ENCODE data around the gene LY86. TPM values are rescaled to one million over a fixed set of nuclear protein-coding genes. Genes with fewer than 3 reads are reported as not detected.

Gene LY86
- total RNA-seq, 6 donors from 2014 or later: 2.1 to 21.9 (median 9.5) TPM

DNA sequence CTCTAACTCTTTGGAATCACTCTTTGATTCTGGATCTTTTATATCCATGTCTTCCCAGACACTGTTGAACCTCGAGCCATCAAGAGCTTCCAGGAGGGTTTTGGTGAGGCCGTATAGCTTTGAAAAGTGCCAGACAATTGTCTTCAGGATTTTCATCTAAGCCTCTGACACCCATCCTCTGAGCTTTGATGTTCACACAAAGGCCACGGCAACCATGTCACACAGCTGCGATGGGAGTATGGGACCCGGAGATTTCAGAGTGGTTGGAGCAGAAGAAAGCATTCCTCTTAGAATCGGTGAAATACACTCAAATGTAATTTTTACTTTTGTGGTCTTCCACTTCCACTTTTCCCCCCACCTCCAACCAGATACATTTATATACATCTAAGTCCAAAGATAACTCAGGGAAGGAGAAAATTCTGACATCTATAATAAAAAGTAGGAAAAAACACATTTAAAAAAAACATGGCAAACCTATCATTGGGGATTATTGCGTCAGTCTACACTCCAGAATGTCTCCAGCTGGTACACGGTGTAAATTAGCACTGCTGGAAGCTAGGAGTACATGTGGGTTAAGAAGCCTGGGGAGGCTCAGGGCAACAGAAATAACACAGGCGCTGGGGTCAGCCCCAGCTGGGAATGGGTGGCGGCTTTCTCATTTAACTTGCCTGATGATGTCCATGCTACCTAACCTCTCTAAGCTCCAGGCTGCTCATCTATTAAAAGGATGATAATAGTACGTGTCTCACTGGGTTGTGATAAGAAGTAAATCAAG, 92.7 kb downstream of the LY86 start:
- ATAC-seq (ENCODE audit: low FRiP score in 2 of 2): no peak
- Histone ChIP-seq H3K4me3 (no peak overlapping the region), H3K27ac (no peak overlapping the region), H3K27me3 (no peaks in the 10 kb centered on the region), H3K9me3 (no peaks in the 10 kb centered on the region), H3K4me1 (peaks cover 26 to 50% (median 36%) of the 10 kb centered on the region in 4 donors), H3K36me3 (no peaks in the 10 kb centered on the region)
- 85 to 91% methylated on average over 11 of the region's 11 CpGs for WGBS, 2 donors
- TF ChIP-seq POLR2A (IDR thresholded peaks at IDR 0.05): no peak
- TF ChIP-seq, protein P1, sequence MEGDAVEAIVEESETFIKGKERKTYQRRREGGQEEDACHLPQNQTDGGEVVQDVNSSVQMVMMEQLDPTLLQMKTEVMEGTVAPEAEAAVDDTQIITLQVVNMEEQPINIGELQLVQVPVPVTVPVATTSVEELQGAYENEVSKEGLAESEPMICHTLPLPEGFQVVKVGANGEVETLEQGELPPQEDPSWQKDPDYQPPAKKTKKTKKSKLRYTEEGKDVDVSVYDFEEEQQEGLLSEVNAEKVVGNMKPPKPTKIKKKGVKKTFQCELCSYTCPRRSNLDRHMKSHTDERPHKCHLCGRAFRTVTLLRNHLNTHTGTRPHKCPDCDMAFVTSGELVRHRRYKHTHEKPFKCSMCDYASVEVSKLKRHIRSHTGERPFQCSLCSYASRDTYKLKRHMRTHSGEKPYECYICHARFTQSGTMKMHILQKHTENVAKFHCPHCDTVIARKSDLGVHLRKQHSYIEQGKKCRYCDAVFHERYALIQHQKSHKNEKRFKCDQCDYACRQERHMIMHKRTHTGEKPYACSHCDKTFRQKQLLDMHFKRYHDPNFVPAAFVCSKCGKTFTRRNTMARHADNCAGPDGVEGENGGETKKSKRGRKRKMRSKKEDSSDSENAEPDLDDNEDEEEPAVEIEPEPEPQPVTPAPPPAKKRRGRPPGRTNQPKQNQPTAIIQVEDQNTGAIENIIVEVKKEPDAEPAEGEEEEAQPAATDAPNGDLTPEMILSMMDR (IDR thresholded peaks at IDR 0.05): no peak
- no peak for TF ChIP-seq EP300 (IDR thresholded peaks at IDR 0.05)
- DNase-seq: no peak

- TF ChIP-seq POLR2AphosphoS5 (IDR thresholded peaks at IDR 0.05) (no peak), EP300 (IDR thresholded peaks at IDR 0.05) (peak in 2 of 4 donors; percentile 7 to 48)
- DNase-seq: no peak
- Histone ChIP-seq H3K4me3 (no peak overlapping the region), H3K36me3 (no peaks in the 10 kb centered on the region), H3K27ac (peak overlapping the region in 3 of 4 donors; percentile 13 to 55 (median 22)), H3K9me3 (no peaks in the 10 kb centered on the region), H3K4me1 (peaks cover 23 to 51% (median 37%) of the 10 kb centered on the region in 4 donors), H3K27me3 (no peaks in the 10 kb centered on the region)
- ATAC-seq (ENCODE audit: low FRiP score in 2 of 2): no peak
- WGBS, 2 donors: 39 to 64% methylated on average over 3 of the region's 3 CpGs
Observed at GRCh38 chr6:6682225-6682624, 93.7 kb downstream of the LY86 start.

DNA sequence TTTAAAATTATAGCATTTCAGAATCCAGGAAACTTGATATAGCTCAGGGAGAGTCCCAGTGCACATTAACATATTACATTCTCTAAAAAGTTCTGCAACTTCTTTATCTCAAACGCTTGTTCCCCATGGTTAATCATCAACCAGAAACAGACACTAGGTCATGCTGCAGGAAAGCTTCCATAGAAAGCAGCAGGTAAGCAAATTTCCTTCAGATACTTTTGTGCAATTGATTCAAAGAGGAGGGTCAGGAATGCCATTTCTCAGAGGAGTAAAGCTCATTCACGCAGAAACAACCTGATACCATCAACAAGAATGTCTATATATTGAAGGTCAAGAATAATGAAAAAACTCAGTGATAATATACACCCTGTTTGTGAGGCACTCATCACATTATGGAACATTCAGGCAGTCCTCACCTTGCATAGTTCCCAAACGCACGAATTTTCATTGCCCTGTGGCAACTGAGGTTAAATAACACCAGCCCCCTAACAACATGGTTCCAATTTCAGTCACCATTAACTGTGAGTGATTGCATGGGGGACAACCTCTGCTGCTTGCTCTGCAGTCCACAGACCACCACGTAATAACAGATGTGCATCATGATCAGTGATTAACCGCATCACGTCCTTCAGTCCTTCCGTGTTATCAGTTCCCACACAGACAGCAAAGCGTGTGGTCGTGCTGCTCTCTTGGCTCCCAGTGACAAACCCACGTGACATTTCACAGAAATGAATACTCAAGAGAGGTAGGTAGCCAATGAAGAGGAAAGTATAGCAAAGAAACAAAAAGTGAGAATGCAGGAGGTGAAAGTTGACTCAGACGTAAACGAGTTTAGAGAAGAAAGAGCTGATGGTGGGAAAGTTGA, 95.7 kb downstream of the LY86 start:
- Histone ChIP-seq H3K4me3 (no peak overlapping the region), H3K27me3 (no peaks in the 10 kb centered on the region), H3K27ac (no peak overlapping the region), H3K9me3 (no peaks in the 10 kb centered on the region), H3K4me1 (peaks cover 33 to 50% (median 40%) of the 10 kb centered on the region in 4 donors), H3K36me3 (no peaks in the 10 kb centered on the region)
- no peak for ATAC-seq (ENCODE audit: low FRiP score in 2 of 2)
- no peak for DNase-seq
- TF ChIP-seq EP300 (IDR thresholded peaks at IDR 0.05) (no peak), POLR2A (IDR thresholded peaks at IDR 0.05) (no peak)
- TF ChIP-seq, protein P1 (IDR thresholded peaks at IDR 0.05): no peak
- 64 to 65% methylated on average over 13 of the region's 13 CpGs for WGBS, 2 donors

GRCh38 chr6:6685249-6686040, 96.9 kb downstream of the LY86 start:
- Histone ChIP-seq H3K9me3 (no peaks in the 10 kb centered on the region), H3K36me3 (no peaks in the 10 kb centered on the region), H3K27me3 (no peaks in the 10 kb centered on the region), H3K4me3 (no peak overlapping the region), H3K27ac (no peak overlapping the region), H3K4me1 (peaks cover 36 to 57% (median 46%) of the 10 kb centered on the region in 4 donors)
- ATAC-seq (ENCODE audit: low FRiP score in 2 of 2) (no peak), DNase-seq (no peak)
- 81 to 82% methylated on average over 12 of the region's 12 CpGs for WGBS, 2 donors
- TF ChIP-seq POLR2AphosphoS5 (IDR thresholded peaks at IDR 0.05) (no peak), POLR2A (IDR thresholded peaks at IDR 0.05) (no peak), EP300 (IDR thresholded peaks at IDR 0.05) (no peak)
- TF ChIP-seq, protein P1 (IDR thresholded peaks at IDR 0.05): no peak

GRCh38 chr6:6686176-6686575, 97.7 kb downstream of the LY86 start:
- 87 to 91% methylated on average over 7 of the region's 7 CpGs for WGBS, 2 donors
- no peak for ATAC-seq (ENCODE audit: low FRiP score in 2 of 2)
- no peaks in the 10 kb centered on the region for H3K36me3 ChIP-seq
- H3K4me1 ChIP-seq: peaks cover 36 to 57% (median 51%) of the 10 kb centered on the region in 4 donors
- H3K4me3 ChIP-seq: no peak overlapping the region
- no peak for DNase-seq
- no peaks in the 10 kb centered on the region for H3K27me3 ChIP-seq
- TF ChIP-seq EP300 (IDR thresholded peaks at IDR 0.05) (no peak), POLR2AphosphoS5 (IDR thresholded peaks at IDR 0.05) (no peak), POLR2A (IDR thresholded peaks at IDR 0.05) (no peak)
- TF ChIP-seq, protein P1 (IDR thresholded peaks at IDR 0.05): no peak
- no peaks in the 10 kb centered on the region for H3K9me3 ChIP-seq
- H3K27ac ChIP-seq: peak overlapping the region; percentile 59 to 88 (median 79)

All from upper lobe of left lung (tissue), 6 donors.